DMS114 treated with DMSO at 0.1 percent for 48 hours (cell line): ENCODE measurements around the gene GPSM1.

Experiments used
- DNase-seq: peaks from one replicate; lab custom pipeline; 2025; ENCODE audit not compliant: unreplicated experiment; lab: John Stamatoyannopoulos, UW

The GPSM1 gene

DNA sequence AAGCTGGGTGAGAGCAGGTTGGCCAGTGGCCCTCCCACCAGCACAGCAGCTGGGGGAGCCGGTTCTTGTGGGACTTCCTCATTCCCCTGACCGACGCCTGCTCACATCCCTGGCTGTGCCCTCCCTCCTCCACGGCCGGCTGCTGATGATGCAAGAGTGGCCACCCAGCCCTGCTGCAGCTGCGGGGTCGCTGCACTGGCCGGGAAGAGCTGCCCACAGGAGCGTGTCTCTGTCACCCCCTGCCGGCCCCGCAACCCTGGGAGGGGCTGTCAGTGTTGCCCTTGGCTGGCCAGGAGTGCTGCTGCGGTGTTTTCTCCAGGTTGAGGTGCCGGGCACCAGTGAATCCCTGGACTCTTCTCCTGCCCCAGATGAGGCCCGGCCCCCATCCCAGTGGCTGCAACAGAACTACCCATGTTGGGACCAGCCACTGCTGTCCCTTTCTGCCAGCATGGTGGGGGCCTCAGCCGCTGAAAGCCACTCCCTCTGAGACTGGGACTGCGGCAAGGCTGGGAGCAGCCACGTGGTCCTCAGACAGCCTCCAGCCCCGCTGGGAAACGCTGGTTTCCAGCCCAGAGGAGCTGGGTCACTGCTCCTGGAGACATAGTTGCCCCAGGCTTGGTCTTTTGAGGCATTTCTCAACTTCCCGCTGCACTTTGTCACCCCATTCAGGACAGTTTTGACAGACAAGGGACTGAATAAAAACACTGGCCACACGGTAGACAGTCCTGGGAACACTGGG, 45.4 kb downstream of the GPSM1 start:
- DNase-seq: no peak

DNA sequence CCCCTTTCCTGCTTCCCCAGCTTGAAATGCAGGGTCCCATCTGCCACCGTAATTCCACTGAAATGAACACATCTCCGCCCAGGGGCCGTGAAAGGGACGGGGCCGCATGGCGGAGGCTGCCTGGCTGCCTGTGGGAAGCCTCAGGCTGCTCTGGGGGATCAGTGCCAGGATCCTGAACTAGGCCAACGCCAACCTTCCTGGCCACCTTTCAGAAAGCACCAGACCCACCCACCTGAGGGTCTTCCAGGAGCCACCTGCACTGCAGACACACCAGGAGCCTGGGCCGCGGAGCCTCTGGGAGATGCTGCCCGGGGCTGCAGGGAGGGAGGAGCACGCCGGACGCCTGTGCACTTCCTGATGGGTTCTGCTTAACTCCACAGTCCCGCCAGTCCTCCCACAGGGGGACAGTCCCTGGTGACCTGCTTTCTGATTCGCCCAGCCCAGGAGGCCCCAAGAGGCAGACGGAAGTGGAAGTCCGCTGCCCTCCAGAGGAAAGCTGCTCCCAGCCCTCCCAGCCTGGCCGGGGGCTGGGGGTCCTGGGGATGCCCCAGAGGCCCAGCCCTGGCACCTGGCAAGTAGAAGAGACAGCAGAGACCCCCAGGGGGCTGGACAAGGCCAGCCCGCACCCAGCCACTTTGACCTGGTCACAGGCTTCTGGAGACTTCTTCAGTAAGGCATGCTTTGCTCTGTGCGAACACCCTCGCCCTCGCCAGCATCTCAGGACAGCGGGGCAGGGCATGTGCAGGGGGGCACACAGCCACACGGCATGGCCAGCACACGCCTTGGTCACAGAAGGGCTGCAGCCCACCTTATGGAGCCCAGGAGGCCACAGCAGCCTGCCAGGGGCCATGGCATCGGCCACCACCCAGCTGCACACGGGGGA, 46.2 kb downstream of the GPSM1 start, which contains the start of gene CARD9:
TSS of gene CARD9 (minus strand) at position 370 of the 883 bp plus-strand sequence. CDS start 1,591 bp downstream, outside the sequence.
- DNase-seq: no peak

DNA sequence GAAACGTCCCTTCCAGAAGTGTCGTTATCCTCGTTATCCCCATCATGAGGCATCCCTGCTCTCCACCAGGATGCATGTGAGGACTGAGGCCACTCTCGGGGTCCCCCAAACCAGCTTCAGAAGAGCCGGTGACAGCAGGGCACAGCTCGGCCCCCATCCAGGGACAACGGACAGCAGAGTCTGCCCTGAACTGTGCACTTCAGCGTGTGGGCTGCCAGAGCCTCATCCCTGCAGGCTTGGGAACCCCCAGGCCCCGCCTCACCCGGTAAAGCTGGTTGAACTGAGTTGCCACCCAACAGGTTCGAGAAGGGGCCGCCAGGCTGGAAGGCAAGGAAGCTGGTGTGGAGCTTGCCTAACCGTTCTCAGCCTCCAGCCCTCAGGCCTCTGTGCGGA, 46.8 kb downstream of the GPSM1 start:
- no peak for DNase-seq

- no peak for DNase-seq
Measured at GRCh38 chr9:136375096-136375495, 47.8 kb downstream of the GPSM1 start.

DNA sequence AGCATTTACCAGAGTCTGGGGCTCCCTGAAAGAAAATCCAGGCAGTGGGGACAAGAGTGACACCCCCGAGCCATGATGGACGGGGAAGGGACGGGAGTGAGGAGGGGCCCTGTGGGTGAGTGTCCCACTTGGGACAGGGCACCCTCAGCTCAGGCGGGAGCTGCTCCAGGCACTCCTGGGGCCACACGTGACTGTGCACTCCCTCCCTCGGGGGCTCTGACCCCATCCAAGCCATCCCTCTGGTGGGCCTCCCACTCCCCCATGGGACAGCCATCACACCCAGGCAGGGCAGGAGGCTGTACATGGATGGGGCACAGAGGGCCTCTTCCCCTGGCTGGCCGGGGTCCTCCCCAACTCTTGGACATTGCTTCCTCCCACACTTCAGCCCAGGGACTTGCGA, 49.1 kb downstream of the GPSM1 start:
- no peak for DNase-seq

DNA sequence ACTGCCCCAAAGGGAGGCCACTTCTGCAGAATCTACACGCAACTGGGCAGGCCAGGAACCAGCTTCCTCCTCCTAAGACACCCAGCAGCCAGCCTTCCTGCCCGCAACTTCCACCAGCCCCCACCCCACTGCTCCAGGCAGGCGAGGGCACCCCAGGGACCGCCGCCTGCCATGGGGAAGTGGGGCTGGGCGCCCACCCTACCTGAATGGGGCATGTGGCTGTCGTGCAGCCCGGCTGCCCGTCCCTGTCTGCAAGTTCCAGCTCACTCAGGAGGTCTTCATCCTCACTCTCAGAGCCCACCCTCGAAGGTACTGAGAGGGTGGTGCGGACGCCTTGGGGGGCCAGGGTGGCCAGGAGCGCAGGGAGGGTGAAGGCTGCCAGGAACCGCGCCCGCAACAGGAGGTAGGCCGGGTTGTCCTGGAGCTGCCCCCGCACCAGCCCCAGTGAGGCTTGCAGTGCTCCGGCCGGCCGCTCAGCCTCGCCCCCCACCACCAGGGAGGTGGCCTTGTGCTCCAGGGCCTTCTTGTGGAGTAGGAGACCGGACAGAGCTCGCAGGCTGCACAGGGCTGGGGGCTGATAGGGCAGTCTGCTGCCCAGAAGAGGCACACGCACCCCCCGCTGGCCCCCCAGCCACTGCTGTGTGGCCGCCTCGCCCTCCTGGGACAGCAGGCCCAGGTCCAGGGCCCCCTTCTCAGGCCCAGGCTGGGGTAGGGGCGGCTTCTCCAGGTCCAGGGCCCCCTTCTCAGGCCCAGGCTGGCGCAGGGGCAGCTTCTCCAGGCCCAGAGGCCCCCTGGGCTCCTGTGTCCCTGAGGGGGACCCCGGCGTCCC, 50.2 kb downstream of the GPSM1 start:
- no peak for DNase-seq

GRCh38 chr9:136378170-136379002, 51.0 kb downstream of the GPSM1 start:
- no peak for DNase-seq

DNA sequence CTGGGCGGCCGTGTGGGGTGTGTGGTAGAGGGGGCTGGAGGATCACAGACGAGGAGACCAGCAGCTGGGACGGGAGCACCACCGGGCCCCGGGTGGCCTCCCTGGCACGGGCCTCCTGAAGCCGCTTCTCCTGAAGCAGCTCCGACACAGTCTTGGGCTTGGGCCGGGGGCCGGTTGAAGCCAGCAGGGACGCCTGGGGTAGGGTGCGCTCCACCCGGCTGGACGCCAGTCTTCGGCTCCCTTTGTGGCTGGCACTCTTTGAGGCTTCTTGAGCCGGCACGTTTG, 51.6 kb downstream of the GPSM1 start:
- no peak for DNase-seq

DNA sequence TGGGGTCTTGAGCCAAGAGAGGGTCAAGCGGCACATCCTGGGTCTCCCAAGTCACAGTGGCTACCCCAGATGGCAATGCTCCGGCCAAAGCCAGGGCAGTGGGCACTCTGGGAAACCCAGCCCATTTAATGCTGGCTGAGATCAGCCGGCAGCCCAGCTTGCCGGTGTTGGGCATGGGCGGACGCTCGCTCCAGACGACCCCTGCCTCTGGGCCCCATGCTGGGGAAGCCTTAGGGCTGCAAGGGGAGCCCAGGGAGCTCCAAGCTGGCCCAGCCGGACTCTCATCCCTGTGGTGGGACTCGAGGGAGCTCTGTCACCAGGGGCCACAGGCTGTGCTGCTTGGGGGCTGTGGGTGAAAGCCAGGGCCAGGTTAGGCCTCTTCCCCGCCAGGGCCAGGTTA, 52.1 kb downstream of the GPSM1 start:
- DNase-seq: no peak

- DNase-seq: no peak
Measured at GRCh38 chr9:136379891-136380290, 52.6 kb downstream of the GPSM1 start.

GRCh38 chr9:136380381-136380780, 53.0 kb downstream of the GPSM1 start:
- DNase-seq: no peak

GRCh38 chr9:136381311-136381710, 54.0 kb downstream of the GPSM1 start:
- no peak for DNase-seq

DNA sequence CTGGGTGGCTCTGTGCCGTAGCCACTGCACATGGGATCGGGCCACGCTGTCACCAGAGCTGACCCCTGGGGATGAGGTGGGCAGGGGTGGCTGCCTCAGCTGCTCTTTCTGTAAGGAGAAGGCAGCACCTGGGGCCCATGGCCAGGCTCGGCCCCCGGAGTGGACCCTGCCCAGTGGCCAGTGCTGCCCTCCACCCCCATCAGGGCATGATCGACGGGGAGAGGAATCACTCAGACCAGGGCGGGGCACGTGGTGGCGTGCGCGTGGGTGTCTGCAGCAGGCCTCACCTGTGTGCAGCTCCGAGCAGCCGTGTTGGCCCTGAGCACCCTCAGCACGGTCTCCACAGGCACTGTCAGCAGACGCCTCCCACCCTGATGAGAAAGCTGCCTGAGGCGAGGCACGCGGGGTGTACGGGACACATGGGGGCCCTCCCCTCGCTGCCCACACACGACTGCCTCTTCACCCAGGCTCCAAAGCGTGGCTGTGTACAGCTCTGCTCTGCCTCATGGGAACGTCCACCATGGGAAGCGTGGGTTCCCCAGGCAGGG, 54.7 kb downstream of the GPSM1 start:
- no peak for DNase-seq

DNA sequence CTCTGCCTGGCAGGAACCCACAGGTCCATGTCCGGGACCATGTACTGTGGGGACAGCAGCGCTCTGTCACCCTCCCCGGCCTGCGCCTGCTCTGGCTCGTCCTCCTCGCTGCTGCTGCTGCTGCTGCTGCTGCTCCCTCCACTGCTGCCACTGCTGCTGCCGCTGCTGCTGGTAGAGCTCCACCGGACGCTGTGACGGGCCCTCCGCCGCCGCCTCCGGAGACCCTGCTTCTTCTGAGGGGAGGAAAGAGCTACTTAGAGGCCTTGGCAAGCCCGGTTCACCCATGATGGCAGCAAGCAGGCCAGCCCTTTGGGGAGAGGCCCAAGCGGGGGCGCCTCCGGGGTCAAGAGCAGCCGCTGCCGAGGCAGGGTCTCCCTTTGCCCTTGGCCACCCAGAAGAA, 56.1 kb downstream of the GPSM1 start:
- no peak for DNase-seq

DNA sequence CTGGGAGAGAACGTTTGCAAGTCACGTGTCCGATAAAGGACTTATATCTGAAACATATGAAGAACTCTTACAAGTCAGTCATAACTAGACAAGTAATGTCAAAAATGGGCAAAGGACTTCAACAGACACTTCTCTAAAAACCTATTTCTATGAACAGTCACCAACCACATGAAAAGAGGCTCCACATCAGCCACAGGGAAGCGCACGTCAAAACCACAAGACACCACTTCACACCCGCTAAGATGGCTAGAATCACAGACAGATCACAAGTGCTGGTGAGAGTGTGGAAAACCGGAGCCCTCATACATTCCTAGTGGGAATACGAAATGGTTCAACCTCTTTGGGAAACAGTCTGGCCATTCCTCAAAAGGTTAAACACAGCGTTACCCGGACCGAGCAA, 57.7 kb downstream of the GPSM1 start:
- DNase-seq: no peak

GRCh38 chr9:136386018-136386417, 58.7 kb downstream of the GPSM1 start:
- no peak for DNase-seq

GRCh38 chr9:136387217-136387616, 59.9 kb downstream of the GPSM1 start:
- DNase-seq: no peak

GRCh38 chr9:136389396-136389795, 62.1 kb downstream of the GPSM1 start:
- DNase-seq: no peak

- DNase-seq: no peak
Measured at GRCh38 chr9:136391737-136392537, 64.6 kb downstream of the GPSM1 start.
